Measurements from ENCODE around the gene PIANP.
"Not testable (repeated sequence)": the region's sequence is repeated elsewhere in the genome, so short reads cannot be mapped to it uniquely, and the experiment has no call there.

The PIANP gene, protein sequence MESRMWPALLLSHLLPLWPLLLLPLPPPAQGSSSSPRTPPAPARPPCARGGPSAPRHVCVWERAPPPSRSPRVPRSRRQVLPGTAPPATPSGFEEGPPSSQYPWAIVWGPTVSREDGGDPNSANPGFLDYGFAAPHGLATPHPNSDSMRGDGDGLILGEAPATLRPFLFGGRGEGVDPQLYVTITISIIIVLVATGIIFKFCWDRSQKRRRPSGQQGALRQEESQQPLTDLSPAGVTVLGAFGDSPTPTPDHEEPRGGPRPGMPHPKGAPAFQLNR

DNA sequence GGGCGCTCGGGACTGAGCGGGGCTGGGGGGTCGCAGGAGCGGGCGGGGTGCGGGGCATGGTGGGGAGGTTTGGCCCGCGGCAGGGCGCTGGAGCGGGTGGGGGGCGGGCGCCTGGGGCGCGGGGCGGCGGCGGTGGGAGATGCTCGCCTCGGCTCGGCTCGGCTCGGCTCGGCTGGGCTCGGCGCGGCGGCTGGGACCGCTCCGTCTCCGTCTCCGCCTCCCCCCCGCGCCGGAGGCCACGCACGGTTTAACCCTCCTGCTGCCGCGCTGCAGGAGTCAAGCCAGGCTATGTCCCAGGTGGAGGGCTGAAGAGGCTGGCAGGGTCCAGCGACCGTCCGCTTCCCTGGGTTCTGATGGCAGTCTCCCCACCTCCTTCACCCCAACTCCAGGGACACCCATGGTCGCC is at the start of gene PIANP:
Gene PIANP, minus strand, starts transcription at position 170 of the 406 bp plus-strand sequence. CDS start 2,754 bp downstream, outside the sequence.
- no peak for DNase-seq (ENCODE audit: low spot score)

DNA sequence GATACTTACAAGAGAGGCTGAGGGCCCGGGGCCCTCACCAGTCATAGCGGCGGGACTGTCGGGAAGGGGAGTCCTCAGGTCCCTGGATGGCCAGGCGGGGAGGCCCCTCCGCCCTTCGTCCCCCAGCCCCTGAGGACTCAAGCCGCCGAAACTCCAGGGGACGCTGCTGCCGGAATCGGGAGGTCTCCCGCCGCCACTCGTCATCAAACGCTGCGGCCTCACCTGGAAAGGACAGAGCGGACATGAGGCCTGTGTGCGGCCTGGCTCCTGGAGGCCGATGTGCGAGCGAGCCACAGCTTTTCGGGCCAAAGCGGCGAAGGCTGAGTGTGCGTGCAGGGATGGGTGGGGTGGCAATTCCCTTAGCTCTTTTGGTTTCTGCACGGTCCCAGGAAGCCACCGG is 48.1 kb upstream of the PIANP start:
- no peak for DNase-seq (ENCODE audit: low spot score)

DNA sequence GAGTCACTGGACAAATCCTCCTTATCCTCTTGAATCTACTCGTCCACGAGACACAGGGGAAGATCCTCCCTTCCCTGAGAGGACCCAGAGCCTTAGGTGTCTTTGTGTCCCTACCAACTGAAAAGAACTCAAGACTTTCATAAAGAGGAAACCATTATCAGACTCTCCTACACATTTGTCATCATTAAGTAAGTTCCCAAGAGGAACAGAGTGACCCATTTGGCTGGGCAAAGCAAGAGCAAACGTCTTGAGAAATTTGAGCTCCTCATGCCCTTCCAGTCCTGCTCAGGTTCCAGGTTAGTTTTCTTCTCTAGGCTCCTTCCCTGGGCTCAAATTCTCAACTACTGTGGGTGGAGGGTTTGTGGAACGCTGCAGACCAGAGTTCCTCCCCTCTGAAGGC is 46.6 kb upstream of the PIANP start:
- DNase-seq (ENCODE audit: low spot score), result no peak

DNA sequence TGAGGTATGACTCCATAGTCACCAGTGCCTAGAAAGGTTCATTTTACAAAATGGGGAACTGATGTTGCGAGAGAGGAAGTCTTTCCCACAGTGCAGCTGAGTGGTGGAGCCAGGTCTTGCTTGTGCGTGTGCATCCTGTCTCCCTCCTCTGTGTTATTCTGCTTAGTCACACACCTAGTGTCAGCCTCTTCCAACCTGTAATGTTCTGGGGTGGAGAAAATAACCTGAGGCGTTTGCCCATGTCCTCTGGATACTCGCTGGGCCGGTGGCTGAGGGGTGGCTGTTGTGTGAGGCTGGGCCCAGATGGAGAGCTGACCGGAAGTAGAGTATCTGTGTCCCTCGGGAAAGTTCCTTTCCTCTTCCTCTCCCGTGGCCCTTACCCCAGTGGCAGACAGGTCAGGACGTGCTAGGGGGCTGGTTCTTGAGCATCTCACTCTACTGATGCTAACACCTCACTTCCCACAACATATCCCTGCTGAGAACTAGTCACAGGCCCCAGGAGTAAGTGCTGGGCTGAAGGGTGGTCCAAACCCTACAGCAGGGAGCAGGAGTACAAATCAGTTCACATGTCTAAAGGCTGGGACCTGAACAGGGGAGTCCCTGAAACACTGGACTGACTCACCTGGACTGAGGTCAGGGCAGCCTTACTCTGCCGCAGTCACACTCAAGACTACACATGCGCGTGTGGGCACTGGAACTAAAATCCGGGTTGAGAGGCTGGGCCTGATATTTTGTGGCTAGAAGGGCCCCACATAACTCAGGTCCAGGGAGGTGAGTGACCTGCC is 45.3 kb upstream of the PIANP start:
- peak; percentile 38 for DNase-seq (ENCODE audit: low spot score)

DNA sequence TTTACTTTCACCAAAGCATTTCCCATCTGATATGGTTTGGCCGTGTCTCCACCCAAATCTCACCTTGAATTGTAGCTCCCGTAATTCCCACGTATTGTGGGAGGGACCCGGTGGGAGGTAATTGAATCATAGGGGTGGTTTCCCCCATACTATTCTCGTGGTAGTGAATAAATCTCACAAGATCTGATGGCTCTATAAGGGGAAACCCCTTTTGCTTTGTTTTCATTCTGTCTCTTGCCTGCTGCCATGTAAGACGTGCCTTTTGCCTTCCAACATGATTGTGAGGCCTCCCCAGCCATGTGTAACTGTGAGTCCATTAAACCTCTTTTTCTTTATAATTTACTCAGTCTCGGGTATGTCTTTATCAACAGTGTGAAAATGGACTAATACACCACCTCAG is 42.7 kb upstream of the PIANP start:
- not testable (repeated sequence) for DNase-seq (ENCODE audit: low spot score)

DNA sequence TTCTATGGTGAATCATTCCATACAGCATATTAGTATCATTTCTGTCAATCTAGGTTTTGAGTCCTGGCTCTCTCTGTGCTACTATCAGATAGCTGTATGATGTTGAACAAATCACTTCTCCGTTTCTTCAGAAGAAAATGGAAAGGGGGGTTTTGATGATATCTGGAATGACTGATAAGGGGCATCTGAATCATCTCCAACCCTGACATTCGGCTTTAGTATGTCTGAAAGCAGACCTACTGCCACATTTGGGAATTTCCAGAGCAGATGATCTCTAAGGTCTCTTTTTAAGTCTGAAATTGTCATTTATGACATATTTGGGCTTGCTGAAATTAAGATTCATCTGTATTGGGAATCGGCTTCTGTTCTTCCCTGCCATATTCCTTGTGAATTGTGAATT is 42.2 kb upstream of the PIANP start:
- no peak for DNase-seq (ENCODE audit: low spot score)

DNA sequence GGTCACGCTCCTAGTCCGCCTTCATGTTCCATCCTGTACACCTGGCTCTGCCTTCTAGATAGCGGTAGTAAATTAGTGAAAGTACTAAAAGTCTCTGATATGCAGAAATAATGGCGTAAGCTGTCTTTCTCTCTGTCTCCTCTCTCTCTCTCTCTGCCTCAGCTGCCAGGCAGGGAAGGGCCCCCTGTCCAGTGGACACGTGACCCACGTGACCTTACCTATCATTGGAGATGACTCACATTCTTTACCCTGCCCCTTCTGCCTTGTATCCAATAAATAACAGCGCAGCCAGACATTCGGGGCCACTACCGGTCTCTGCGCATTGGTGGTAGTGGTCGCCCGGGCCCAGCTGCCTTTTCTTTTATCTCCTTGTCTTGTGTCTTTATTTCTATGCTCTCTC is 41.5 kb upstream of the PIANP start:
- DNase-seq (ENCODE audit: low spot score), result not testable (repeated sequence)

DNA sequence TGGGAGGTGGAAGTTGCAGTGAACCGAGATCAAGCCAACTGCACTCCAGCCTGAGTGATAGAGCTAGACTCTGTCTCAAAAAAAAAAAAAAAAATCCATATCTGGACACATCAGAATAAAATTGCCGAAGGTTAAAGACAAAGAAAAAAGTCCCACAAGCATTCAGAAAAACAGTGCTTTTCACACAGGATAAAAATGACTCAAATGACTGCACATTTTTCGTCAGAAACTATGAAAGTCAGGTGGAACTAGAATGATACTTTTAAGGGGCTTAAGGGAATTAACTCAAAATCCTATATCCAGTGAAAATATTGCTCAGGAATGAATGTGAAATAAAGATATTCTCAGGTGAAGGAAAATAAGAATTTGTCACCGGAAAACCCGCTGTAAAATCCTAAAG is 36.1 kb upstream of the PIANP start:
- no peak for DNase-seq (ENCODE audit: low spot score)

DNA sequence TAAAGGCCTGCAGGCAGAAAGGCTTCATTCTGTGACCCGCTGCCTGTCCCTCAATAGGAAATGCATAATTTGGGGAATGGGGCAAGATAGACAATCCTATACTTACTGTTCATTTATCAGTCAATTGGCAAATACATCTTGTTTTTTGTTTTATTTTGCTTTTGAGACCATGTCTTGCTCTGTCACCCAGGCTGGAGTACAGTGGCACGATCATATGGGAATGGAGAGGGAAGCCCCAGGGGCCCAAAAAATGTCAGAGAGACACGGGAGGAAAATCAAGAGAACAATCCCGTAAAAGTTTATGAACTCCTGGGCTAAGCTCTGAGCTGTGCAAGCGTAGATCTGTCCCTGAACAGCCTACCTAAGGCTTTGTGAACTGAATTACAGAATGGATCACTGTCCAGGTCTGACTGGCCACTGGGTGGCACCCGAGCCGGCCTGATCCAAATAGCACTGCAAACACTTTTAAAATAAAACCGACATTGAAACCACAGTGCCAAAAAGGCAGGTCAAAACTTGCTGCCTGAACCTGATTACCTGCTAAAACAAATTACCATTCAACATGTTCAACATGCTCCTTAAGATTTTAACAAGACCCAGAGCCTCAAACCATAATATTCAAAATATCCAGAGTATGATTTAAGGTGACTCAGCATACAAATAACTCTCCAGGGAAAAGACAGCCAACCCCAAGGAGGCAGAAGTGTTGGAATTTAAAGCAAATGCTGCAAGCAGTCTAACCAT is 35.0 kb upstream of the PIANP start:
- peak; percentile 57 for DNase-seq (ENCODE audit: low spot score)

DNA sequence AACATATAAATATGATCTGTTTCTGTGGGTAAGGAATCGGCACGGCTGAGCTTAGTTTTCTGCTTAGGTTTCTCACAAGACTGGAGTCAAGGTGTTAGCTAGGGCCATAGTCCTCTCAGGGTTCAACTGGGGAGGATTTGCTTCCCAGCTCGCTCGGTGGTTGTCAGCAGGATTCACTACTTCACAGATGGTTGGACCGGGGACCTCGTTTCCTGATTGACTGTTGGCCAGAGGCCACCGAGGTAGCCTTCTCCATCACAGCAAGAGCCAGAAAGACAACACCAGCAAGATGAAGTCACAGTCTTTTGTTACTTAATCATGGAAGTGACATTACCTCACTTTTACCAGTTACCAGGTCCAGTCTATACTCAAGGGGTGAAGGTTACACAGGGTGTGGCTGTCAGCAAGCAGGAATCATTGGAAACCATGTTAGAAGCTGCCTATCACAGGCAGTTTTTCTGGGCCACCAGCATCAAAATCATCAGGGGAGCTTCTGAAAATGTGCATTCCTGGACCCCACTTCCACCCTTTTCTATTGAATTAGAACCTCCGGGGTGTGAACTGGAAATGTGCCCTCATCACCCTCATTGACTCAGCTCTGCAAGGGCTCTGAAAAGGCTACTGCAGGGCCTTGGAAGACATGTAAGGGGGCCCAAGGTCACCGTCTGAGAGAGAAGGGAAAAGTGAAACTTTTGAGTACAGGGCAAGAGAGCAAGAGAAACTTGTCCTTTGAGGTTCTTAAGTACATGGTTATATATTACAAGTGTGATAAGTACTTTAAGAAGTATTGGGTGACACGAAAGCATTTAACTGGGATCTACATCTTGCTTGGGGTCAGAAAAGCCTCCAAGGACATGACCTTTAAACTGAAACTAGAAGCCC is 34.1 kb upstream of the PIANP start:
- DNase-seq (ENCODE audit: low spot score), result no peak

DNA sequence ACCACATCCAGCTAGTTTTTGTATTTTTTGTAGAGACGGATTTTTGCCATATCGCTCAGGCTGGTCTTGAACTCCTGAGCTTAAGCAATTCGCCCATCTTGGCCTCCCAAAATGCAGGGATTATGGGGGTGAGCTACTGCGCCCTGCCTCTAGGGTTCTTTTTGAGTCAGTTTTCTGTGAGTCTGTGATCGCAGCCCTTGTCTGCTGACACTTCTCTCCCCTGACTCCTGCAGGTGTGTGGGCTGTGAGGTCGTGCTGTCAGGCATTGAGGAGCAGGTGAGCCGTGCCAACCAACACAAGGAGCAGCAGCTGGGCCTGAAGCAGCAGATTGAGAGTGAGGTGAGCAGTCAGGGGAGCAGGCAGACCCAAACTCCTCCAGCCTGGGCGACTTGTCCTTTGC is 29.6 kb upstream of the PIANP start:
- no peak for DNase-seq (ENCODE audit: low spot score)

DNA sequence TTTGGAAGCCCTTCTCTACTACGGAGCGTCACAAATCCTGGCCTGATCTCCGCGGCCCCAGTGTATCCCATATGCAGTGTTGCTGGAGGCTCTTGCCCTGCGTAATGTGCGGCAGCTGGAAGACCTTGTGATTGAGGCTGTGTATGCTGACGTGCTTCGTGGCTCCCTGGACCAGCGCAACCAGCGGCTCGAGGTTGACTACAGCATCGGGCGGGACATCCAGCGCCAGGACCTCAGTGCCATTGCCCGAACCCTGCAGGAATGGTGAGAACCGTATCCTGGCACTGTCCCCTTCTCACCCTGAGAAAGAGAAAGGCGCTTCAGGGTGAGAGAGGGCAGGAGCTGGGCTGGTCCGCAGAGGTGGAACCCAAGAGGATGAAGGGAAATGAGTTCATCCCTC is 28.6 kb upstream of the PIANP start:
- DNase-seq (ENCODE audit: low spot score), result no peak

DNA sequence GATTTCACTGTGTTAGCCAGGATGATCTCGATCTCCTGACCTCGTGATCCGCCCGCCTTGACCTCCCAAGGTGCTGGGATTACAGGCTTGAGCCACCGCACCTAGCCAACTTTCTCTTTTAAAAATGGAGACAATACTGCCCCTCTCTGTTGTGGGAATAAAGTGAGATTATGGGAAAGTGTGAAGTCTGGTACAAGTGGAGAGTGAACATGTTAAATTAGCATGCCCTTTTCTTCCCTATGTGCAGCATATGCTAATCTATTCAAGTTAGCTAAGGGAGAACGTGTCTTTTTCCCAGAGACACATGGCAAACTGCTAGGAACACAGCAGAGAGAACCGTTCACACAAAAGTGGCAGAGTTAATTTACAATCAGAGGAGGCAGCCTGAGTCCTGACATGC is 24.7 kb upstream of the PIANP start:
- no peak for DNase-seq (ENCODE audit: low spot score)

DNA sequence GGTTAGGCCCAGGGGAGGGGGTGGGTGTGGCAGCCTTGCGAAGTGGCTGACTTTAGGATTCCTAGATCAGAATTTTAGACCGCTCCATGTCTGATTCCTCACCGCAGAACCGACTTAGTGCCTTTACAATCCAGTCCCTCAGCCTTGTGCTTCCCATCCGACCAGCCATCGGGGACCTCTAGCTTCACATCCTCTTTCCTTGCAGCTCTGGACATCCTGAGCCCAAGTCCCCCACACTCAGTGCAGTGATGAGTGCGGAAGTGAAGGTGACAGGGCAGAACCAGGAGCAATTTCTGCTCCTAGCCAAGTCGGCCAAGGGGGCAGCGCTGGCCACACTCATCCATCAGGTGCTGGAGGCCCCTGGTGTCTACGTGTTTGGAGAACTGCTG is 23.8 kb upstream of the PIANP start:
- peak; percentile 40 for DNase-seq (ENCODE audit: low spot score)

DNA sequence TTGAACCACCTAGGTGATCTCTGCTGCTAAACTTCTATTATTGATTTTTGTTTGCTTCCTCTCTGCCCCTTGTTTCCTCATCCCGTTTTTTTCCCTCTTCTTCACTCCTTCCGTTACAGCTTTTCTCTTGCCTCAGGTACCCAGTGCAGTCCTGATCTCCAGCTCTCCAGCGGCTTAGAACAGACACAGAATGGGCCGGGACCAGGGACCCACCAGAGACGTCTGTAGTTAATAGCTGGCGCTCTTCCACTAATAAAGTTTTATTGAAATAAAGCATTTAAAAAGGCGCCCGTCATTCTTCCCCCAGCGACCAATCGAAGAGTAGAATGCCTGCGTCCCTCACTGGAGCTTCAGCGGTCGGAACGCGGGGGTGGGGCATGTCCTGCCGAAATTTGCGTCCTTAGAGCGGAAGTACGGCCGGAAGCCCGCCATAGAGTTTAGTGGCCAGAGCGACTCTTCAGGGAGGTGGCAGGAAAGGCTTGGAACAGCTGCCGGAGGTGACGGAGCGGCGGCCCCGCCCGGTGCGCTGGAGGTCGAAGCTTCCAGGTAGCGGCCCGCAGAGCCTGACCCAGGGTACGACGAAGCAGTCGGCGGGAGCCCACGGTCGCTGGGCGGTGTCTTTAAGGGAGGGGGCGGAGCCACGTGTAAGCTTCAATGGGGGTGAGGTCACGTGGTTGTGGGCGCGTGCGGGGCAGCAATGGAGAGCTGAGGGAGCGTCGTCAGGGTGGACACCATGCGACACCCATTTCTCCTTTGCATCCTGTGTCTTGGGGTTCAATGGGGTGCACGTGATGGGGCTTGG is 23.2 kb upstream of the PIANP start, which contains the start of gene COPS7A:
Gene COPS7A, plus strand, starts transcription at position 440 of the 802 bp plus-strand sequence. CDS start 611 bp downstream, outside the sequence.
- peak; percentile 99 for DNase-seq (ENCODE audit: low spot score)

DNA sequence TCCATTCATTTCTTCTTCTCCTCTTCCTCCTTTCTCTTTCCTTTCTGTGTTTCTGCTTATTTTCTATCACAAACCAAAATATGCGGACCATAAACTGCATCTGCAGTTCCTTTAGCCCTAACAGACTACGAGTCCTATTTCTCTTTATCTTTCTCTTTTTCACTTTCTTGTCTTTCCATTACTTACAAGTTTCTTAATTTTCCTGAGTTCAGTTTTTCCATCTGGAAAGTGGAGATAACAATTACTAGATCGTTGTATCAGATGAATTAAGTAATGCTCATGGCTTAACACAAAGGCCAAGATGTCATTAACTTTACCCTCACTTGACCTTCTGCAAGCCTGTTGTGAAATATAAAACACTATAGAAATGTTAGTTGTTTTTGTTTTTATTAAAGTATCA is 22.2 kb upstream of the PIANP start:
- DNase-seq (ENCODE audit: low spot score), result no peak

DNA sequence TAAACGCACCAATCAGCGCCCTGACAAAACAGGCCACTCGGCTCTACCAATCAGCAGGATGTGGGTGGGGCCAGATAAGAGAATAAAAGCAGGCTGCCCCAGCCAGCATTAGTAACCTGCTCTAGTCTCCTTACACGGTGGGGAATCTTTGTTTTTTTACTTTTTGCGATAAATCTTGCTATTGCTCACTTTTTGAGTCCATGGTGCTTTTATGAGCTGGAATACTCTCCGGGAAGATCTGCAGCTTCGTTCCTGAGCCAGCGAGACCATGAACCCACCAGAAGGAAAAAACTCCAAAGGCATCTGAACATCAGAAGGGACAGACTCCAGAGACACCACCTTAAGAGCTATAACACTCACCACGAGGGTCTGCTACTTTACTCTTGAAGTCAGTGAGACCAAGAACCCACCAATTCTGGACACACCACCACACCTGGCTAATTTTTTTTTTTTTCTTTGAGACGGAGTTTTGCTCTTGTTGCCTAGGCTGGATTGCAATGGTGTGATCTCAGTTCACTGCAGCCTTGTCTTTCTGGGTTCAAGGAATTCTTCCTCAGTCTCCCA is 16.3 kb upstream of the PIANP start:
- no peak for DNase-seq (ENCODE audit: low spot score)

DNA sequence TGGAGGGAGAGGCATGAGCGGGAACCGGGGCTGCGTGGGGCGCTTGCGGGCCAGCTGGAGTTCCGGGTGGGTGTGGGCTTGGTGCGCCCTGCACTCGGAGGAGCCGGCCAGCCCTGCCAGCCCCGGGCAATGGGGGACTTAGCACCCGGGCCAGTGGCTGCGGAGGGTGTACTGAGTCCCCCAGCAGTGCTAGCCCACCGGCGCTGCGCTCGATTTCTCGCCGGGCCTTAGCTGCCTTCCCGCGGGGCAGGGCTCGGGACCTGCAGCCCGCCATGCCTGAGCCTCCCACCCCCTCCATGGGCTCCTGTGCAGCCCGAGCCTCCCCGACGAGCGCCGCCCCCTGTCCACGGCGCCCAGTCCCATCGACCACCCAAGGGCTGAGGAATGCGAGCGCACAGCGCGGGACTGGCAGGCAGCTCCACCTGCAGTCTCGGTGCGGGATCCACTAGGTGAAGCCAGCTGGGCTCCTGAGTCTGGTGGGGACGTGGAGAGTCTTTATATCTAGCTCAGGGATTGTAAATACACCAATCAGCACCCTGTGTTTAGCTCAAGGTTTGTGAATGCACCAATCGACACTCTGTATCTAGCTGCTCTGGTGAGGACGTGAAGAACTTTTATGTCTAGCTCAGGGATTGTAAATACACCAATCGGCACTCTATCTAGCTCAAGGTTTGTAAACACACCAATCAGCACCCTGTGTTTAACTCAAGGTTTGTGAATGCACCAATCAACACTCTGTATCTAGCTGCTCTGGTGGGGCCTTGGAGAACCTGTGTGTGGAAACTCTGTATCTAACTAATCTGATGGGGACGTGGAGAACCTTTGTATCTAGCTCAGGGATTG is 15.6 kb upstream of the PIANP start:
- DNase-seq (ENCODE audit: low spot score), result not testable (repeated sequence)

DNA sequence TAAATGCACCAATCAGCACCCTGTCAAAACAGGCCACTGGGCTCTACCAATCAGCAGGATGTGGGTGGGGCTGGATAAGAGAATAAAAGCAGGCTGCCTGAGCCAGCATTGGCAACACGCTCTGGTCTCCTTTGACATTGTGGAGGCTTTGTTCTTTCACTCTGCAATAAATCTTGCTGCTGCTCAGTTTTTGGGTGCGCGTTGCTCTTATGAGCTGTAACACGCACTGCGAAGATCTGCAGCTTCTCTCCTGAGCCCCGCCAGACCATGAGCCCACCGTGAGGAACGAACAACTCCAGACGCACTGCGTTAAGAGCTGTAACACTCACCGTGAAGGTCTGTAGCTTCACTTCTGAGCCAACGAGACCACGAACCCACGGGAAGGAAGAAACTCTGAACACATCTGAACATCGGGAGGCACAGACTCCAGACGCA is 8.4 kb upstream of the PIANP start:
- DNase-seq (ENCODE audit: low spot score), result no peak

DNA sequence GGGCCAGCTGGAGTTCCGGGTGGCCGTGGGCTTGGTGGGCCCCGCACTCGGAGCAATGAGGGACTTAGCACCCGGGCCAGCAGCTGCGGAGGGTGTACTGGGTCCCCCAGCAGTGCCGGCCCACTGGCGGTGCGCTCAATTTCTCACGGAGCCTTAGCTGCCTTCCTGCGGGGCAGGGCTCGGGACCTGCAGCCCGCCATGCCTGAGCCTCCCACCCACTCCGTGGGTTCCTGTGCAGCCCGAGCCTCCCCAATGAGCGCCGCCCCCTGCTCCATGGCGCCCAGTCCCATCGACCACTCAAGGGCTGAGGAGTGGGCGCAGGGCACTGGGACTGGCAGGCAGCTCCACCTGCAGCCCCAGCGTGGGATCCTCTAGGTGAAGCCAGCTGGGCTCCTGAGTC is 7.7 kb upstream of the PIANP start:
- not testable (repeated sequence) for DNase-seq (ENCODE audit: low spot score)

Data from kidney tubule cell (primary cell).